ENCODE measurements around the gene GRIK1.

- no peak for TF ChIP-seq CTCF (IDR thresholded peaks at IDR 0.05)
- TF ChIP-seq POLR2A (IDR thresholded peaks at IDR 0.05): no peak
Observed at GRCh38 chr21:29708401-29708800, 231.4 kb downstream of the GRIK1 start.

All from Peyer's patch (tissue), 4 donors.